ENCODE data around the gene STAG3. TPM values are rescaled to one million over a fixed set of nuclear protein-coding genes. Genes with fewer than 3 reads are reported as not detected.
"Not testable (repeated sequence)": the region's sequence is repeated elsewhere in the genome, so short reads cannot be mapped to it uniquely, and the experiment has no call there.

Gene STAG3
- total RNA-seq, 1 donor from 2014 or later: 0.43 TPM

DNA sequence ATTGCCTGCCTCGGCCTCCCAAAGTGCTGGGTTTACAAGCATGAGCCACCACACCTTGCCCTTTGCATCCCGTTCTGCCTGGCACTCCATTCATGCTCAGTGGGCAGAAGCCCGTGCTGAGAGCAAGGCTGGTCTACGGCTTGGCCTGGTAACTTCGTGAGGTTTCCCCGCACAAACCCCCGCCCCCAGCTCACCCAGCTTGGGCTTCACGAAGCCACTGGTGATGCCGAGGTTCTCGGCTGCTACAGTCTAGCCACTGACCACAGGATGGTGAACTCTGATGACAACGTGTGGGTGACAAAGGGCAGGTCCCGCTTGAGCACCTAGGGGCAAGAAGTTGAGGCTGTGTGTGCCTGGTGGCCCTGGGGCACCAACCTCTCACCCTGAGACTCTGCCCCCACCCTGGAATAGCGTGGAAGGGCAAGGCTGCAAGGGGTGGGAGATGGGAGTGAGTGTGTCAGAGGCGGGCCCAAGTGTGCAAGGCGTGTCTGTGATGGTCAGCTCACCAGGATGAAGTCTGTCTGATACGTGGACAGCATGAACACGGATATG lies 45.7 kb downstream of the STAG3 start:
- intact Hi-C loops (cut with DNase I); DNase-seq (ENCODE audit: low spot score): not testable (repeated sequence)

DNA sequence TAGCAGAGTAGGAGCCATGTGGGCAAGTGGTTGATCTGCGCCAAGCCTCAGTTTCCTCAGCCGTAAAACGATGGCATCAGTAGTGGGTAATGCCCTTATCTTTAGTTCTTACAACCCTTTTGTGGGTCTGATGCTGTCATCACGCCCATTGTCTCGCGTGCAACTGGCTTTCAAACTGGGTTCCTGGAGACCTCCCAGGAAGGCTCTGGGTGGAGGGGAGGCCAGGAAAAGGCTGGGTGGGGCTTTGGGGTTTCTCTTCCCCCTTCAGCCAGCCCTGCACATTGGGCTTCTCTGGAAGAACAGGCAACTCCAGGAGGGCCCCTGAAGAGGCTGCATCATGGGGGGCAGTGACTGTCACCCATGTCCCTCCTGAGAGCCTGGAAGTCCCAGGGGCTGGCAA lies 47.2 kb downstream of the STAG3 start:
- DNase-seq (ENCODE audit: low spot score); intact Hi-C loops (cut with DNase I): not testable (repeated sequence)

DNA sequence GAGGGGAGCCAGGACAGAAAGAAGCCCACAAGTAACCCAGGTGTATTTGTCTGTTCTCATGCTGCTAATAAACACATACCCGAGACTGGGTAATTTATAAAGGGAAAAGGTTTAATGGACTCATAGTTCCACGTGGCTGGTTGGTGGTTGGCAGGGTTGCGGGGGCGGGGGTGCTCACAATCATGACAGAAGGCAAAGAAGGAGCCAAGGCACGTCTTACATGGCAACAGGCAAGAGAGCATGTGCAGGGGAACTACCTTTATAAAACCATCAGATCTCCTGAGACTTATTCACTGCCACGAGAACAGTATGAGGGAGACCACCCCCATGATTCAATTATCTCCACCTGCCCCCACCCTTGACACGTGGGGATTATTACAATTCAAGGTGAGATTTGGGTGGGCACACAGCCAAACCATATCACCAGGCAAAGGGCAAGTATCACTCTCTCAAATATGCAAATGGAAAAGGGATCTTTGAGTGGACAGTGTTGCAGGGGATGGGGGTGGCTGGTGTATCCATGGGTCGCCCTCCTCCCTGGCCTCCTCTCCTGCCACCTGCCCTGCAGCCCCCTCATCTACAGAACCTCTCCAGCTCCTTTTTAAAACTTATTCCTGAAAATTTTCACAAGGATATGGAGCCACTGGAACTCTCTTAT lies 57.1 kb downstream of the STAG3 start:
- intact Hi-C loops (cut with DNase I); DNase-seq (ENCODE audit: low spot score): not testable (repeated sequence)

DNA sequence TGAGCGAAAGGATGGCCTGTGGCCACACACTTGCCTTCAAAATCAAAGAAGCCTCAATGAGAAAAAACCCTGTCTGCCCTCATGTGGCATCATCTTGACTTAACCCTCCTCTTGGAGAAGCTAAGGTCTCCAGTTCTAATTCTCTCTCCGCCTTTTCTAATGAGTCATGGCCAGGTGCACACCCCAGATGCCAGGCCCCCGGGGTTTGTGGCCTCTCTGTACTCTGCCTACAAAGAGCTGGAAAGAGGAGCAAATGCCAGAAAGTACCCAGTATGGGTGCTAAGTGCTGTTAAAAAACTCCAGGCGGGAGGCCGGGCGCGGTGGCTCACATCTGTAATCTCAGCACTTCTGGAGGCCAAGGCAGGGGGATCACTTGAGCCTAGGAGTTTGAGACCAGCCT lies 62.3 kb downstream of the STAG3 start:
- intact Hi-C loops (cut with DNase I); DNase-seq (ENCODE audit: low spot score): not testable (repeated sequence)

DNA sequence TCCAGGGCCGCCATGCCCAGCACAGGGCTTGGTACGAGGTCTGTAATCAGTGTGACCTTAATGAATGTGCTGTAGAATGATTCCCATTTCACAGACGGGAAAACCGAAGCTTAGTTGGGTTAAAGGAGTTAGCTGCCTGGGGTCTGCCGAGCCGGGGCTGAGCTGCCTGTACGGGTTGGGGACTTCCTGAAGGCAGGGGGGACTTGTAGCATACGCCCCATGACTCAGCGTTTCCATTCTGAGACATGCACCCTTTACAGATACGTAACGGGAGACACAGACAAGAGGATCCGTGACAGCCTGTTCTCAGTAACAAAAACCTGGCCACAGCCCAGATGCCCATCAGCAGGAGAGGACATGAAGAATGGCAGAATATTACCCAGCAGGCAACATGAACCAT lies 65.7 kb downstream of the STAG3 start:
- intact Hi-C loops (cut with DNase I); DNase-seq (ENCODE audit: low spot score): not testable (repeated sequence)

DNA sequence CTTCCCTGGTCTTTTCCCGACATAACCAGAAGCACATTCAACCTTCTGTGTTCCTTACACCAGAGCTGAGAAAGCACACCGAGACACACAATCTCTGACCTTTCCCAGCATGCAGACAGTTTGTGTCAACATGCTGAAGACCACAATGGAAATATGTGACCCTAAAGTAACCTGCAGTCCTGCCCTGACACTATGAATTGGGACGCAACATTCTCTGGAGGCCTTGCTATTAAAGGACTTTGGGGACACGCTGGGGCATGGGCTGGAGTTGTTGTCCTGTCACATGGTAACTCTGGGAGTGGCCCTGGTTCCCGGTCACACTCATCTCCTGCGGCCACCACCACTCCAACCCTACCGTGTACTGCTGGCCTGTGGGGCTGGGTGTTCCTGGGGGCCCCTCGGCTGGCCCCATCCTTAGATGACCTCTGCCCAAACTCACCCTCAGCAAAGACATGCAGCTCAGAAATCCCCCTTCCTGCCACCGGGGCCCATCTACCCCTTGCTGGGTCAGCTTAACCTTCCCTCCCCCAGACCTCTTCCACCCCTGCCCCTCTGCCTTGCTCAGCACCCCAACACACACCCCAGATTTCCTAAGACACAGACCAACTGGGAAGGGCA lies 67.4 kb downstream of the STAG3 start:
- intact Hi-C loops (cut with DNase I); DNase-seq (ENCODE audit: low spot score): not testable (repeated sequence)

DNA sequence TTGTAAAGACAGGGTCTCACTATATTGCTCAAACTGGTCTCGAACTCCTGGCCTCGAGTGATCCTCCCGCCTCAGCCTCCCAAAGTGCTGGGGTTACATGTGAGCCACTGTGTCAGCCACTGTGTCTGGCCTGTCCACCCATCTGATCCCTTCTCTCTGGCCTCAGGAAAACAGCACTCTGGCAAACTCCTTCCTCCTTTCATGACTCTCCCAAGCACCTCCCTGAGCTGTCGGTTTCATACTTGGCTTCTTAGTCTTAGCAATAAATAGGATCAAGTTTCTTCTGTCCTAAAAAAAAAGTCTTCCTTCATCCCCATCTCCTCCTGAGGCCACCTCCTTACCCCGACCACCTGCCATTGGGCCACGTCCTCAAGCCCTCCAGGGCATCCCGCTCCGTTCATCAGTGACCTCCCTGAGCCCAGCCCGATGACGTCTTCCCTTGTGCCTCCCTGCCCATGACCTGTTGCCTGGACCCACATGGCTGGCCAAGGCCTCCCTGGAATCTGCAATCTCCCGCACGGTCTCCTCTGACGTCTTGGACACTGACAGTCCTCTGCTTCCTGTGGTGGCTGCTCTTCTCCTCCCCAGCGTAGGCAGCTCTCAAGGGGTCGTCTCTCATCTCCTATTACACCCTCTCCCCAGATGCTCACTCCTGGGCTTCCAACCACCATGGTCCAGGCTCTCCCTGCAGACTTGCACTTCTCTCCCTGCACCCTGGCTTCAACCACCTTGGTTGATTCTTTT lies 68.6 kb downstream of the STAG3 start:
- intact Hi-C loops (cut with DNase I); DNase-seq (ENCODE audit: low spot score): not testable (repeated sequence)

DNA sequence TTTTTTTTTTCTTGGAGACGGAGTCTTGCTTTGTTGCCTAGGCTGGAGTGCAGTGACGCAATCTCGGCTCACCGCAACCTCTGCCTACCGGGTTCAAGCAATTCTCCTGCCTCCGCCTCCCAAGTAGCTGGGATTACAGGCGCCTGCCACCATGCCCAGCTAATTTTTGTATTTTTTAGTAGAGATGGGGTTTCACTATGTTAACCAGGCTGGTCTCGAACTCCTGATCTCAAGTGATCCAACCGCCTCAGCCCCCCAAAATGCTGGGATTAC lies 69.1 kb downstream of the STAG3 start:
- DNase-seq (ENCODE audit: low spot score); intact Hi-C loops (cut with DNase I): not testable (repeated sequence)

DNA sequence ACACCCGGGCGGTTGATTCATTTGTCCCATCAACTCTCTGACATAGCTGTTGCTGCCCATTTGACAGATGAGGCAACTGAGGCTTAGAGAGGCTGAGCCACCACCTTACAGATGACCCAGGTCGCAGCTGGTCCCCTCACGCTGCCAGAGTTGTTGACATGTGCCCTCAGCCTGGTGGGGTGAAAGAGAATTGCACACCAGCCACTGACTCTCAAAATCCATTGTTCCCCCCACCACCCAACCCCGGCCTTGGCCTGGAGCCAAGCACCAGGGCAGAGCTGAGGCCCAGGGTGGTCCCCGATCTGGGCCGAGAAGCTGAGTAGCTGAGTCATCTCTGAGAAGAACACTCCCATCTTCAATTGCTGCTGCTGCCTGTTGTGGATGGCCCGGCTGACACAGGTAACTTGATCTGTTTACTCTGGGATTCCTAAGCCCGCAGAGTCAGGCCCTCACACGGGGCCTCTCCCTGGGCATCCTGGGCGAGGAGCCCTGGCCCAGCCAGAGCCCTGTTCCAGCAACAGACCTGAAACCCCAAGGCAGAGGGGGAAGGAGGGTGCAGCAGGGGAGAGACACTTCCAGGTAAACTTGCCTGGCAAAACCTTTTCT lies 69.5 kb downstream of the STAG3 start:
- no peak for DNase-seq (ENCODE audit: low spot score)
- intact Hi-C loops (cut with DNase I): no loop called here

DNA sequence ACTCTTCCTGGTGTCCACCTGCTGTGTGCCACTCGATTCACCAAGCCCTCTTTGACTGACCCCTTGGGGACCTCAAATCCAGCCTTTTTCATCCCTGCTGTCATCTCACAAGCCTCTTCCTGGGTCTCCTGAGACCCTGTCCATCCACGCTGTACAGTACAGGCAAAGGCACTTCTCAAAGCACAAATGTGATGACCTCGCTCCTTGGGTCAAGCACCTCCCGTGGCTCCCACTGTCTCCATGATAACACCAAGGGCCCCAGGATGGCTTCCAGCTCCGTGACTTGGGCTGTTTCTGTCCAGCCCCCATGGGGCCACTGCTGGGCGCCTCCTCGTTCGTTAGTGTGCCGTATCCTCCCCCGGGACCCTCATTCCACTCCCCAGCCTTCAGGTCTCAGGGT lies 70.8 kb downstream of the STAG3 start:
- intact Hi-C loops (cut with DNase I): no loop called here
- no peak for DNase-seq (ENCODE audit: low spot score)

DNA sequence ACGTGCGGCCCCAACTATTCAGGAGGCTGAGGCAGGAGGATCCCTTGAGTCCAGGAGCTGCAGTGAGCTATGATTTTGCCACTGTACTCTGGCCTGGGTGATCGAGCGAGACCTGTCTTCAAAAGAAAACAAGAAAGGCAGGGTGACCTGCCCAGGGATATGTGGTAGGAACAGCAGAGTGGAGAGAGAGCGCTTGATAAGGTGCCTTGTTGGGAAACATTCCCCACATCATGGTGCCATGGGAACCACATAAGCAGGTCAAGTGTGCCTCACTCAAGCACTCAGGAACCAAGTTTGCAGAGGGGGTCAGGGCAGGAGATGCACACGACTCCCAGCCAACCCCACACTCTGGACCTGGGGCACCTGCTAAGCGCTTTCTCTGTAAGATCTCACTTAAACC lies 79.3 kb downstream of the STAG3 start:
- DNase-seq (ENCODE audit: low spot score): no peak
- intact Hi-C loops (cut with DNase I): no loop called here

DNA sequence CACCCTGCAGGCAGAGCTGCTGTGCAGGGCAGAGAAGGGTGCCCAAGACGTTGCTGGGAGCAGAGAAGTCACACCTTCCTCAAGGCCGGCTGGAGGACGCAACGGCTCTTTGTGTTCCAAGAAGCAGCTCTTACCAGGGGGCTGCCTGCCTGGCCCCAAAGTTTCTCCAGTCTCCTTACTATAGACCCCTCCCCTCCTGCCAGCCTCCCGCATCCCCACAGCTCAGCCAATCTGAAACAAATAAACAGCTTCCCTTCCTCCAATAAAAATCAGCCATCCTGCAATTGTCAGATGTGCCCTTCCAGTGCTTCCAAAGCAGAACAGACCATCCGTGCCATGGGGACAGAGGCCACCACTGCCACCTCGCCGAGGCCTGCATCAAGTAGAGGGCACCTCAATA lies 82.3 kb downstream of the STAG3 start:
- intact Hi-C loops (cut with DNase I); DNase-seq (ENCODE audit: low spot score): not testable (repeated sequence)

DNA sequence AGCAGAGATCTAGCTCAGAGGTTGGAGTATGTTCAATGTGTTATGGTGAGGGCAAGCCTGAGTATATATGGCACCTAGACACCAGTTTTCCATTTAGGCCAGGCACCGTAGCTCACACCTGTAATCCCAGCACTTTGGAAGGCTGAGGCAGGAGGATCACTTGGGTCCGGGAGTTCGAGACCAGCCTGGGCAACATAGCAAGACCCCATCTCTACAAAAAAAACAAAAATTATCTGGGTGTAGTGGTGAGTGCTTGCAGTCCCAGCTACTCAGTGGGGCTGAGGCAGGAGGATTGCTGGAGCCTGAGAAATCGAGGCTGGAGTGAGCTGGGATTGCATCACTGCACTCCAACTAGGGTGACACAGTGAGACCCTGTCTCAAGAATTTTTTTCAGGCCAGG lies 85.2 kb downstream of the STAG3 start:
- DNase-seq (ENCODE audit: low spot score); intact Hi-C loops (cut with DNase I): not testable (repeated sequence)

Small RNAs within 50 kb of the gene (microRNA-seq; reads per million reads assigned to microRNA genes)
- not detected for gene MIR4658

Other genes starting within 250 kb of the STAG3 start
- not detected for gene GJC3, start 248.3 kb upstream of the STAG3 start, total RNA-seq
- gene AZGP1, start 201.9 kb upstream of the STAG3 start, total RNA-seq: 114 TPM
- 52.3 TPM for gene ZKSCAN1, start 162.3 kb upstream of the STAG3 start, total RNA-seq
- 6.1 TPM for gene ZSCAN21, start 128.1 kb upstream of the STAG3 start, total RNA-seq
- gene ZNF3, start 96.2 kb upstream of the STAG3 start, total RNA-seq: 14.5 TPM
- 86.4 TPM for gene COPS6, start 88.9 kb upstream of the STAG3 start, total RNA-seq
- 20.5 TPM for gene MCM7, start 76.5 kb upstream of the STAG3 start, total RNA-seq
- 13.7 TPM for gene AP4M1, start 76.3 kb upstream of the STAG3 start, total RNA-seq
- 26.6 TPM for gene TAF6, start 58.6 kb upstream of the STAG3 start, total RNA-seq
- 9.7 TPM for gene CNPY4, start 58.3 kb upstream of the STAG3 start, total RNA-seq
- gene MBLAC1, start 51.0 kb upstream of the STAG3 start, total RNA-seq: 1.5 TPM
- 89.1 TPM for gene LAMTOR4, start 29.0 kb upstream of the STAG3 start, total RNA-seq
- gene TRAPPC14, start 19.2 kb upstream of the STAG3 start, total RNA-seq: 11.4 TPM
- 1.5 TPM for gene GAL3ST4, start 9.3 kb upstream of the STAG3 start, total RNA-seq
- gene GPC2, start 537 bp upstream of the STAG3 start, total RNA-seq: 0.92 TPM
- gene PVRIG, start 42.0 kb downstream of the STAG3 start, total RNA-seq: not detected
- gene SPDYE3, start 129.8 kb downstream of the STAG3 start, total RNA-seq: not detected
- gene PILRB, start 180.2 kb downstream of the STAG3 start, total RNA-seq: 11.6 TPM
- gene PILRA, start 195.6 kb downstream of the STAG3 start, total RNA-seq: 2.3 TPM